HuH-7.5 (cell line): Measurements from ENCODE around the gene GPATCH3.
"Not testable (repeated sequence)": the region's sequence is repeated elsewhere in the genome, so short reads cannot be mapped to it uniquely, and the experiment has no call there.

ENCODE experiments used
- DNase-seq: peaks from one replicate; pipeline ENCODE4 v3.0.0; 2011; ENCODE audit warnings: low spot score

Gene GPATCH3

DNA sequence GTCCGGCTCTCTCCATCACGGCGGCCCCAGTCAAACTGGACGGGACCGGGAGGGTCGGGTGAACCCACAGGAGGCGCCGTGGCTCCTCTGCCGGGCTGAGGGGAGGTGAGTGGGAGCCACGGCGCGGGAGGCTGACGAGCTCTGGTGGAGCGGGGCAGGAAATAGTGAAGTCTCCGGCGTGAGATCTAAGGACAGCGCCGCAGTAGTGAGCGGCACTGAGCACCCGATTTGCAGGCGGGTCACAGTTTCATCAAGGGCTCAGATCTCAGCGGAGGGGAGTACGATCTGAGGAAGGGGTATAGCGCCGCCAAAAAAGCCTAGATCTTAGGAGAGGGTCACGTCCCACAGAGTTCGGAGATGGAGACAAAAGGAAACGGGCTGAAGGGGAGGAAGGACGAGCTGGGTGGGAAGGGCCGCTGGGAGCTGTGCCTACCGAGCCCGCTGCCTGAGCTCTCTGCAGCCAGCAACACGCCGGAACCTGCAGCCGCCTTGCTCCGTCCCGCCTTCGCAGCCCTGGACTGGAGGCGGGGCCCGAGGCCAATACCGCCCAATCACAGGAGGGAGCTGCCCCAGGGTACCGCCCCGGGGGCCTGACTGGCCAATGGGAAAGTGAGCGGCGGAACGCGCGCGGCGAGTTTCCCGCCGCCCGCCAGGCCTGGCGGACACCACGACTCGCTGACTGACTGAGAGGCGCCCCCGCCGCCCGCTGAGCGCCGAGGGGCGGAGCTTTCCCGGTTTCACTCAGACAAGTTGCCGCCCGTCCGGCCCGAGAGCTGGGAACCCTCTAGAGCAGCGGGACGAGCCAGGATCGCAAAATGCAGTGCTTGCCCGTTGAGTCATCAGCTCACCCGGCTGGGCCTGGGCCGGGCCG lies 35.4 kb downstream of the GPATCH3 start:
- peak; percentile 83 for DNase-seq

DNA sequence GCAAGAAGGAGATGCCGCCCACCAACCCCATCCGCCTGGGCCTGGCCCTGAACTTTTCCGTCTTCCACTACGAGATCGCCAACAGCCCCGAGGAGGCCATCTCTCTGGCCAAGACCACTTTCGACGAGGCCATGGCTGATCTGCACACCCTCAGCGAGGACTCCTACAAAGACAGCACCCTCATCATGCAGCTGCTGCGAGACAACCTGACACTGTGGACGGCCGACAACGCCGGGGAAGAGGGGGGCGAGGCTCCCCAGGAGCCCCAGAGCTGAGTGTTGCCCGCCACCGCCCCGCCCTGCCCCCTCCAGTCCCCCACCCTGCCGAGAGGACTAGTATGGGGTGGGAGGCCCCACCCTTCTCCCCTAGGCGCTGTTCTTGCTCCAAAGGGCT lies 36.6 kb downstream of the GPATCH3 start:
- DNase-seq = no peak

DNA sequence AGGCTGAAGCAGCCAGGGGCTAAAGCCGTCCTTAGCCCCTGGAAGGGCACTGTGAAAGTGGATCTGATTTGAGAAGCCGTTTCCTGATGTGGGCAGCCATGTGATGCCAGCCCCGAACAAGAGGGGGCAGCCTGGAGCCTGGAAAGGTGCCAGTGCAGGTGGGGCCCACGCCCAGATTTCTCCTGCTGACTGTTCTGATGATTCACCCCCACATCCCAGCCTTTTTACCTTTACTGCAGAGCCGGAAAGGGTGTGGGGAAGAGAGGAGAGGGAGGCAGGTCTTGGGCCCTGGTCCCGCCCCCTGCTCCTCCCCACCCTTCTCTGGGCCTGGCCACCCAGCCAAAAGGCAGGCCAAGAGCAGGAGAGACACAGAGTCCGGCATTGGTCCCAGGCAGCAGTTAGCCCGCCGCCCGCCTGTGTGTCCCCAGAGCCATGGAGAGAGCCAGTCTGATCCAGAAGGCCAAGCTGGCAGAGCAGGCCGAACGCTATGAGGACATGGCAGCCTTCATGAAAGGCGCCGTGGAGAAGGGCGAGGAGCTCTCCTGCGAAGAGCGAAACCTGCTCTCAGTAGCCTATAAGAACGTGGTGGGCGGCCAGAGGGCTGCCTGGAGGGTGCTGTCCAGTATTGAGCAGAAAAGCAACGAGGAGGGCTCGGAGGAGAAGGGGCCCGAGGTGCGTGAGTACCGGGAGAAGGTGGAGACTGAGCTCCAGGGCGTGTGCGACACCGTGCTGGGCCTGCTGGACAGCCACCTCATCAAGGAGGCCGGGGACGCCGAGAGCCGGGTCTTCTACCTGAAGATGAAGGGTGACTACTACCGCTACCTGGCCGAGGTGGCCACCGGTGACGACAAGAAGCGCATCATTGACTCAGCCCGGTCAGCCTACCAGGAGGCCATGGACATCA lies 37.2 kb downstream of the GPATCH3 start, which contains the start of gene SFN:
Gene SFN (plus strand): TSS at position 369 of the 904 bp plus-strand sequence. CDS start 64 bp downstream, at position 433.
- DNase-seq = peak; percentile 60

DNA sequence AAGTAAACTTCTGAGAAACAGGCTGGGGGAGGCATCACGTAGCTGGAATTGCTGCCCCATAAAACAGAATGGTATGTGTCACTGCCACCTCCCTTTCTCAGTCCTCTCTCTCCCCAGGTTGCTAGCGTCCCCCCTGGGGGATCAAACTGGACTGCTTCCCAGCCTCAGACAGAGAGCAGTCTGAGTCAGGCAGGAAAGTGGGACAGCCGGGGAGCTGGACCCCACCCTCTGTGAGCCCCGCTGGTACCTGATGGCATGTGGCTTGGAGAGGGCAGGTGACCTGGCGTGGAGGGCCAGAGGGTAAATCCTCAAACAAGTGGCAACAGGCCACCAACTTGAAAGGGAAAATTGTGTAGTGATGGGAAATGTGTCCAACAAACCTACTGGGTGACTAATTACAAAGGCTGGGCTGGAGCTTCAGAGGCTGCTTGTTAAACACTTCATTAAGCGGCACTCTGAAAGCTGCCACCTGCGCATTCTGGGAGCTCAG lies 38.3 kb downstream of the GPATCH3 start:
- no peak for DNase-seq

DNA sequence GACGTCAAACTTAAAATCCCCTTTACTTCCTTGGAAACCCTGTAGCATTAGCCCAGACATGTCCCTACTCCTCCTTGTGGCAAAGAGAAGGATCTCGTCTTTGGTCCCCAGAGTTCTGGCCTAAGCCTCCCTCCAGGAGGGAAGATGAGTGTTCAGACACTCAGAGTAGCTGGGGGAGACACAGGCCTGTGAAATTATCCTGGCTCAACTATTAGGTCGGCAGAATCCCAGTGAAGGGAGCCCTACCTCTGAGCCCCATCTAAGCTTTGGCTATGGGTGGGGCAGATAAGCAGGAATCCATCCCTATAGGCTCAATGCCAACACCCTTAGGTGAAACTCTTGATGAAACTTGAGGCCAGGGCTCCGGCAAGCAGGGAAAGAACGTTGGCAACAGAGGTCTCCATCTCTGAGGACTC lies 39.0 kb downstream of the GPATCH3 start:
- no peak for DNase-seq

DNA sequence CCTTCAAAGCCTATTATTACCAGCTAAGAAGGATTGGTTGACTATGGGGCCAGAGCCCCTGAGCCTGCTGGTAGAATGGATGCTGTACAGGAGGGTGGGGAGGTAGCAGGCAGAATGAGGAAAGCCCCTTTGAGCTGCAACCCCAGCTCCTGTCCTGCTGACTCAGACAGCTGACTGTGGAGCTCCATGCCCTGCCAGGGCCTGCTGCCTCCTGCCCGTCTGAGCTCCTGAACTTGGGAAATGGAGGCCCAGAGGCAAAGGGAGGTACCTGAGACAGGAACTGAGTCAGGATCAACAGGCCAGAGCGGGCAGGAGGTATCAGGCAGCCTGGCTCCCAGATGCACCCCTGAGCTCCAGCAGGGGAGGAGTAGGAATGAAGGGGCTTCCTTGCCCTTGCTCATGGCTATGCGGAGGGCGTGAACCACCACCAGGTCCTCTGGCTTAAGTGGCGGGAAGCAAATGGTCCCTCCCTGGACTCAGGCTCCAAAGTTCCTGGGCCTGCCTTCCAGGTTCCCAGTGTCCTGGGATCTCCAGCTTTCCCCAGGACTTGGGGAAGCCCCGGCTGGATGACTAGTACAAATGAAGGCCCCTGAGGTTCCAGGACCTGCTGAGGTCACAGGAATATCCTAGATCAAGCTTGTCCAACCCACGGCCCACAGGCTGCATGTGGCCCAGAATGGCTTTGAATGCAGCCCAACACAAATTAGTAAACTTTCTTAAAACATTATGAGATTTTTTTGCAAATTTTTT lies 41.2 kb downstream of the GPATCH3 start:
- no peak for DNase-seq

DNA sequence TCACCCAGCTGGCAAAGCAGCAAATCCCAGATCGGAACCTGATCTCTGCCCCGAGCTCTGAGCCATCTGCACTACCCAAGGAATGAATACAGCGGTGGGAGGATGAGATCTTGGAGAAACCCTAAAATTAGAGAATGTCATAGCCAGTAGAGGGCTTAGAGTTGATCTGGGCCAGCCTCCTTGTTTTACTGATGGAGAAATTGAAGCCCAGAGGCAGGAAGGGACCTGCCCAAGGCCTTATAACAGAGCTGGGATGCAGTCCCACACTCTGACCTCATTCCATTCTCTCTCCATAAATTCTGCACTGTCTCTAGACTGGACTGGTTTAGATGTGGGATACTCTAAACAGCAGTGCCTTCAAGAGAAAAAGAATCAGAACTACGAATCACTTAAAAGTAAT lies 42.1 kb downstream of the GPATCH3 start:
- DNase-seq = no peak

DNA sequence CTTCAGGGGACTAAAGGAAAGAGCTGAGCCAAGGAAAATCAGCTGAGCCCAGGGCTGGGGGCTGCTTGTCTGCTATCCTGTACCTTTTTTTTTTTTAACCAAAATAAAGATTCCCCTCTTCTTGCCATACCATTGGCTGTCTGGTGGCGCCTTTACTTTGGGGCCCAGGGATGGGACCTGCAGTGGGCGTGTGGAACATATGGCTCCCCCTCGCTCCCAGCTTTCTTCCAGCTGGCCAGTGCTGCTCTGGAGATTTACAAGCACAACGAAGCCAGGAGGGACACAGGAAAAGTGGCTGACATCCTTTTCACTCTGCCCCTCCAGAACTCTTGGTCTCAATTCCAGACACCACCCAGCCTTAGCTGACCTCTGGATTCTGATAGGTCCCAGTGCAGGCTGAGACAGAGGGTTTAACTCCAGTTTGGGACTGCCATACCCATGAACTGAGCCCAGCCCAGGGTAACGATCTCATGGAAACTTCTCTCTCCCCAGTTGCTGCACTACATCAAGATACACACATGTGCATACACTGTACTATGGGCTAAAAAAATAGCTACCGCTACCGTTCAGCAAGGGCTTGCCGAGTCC lies 42.7 kb downstream of the GPATCH3 start:
- no peak for DNase-seq

DNA sequence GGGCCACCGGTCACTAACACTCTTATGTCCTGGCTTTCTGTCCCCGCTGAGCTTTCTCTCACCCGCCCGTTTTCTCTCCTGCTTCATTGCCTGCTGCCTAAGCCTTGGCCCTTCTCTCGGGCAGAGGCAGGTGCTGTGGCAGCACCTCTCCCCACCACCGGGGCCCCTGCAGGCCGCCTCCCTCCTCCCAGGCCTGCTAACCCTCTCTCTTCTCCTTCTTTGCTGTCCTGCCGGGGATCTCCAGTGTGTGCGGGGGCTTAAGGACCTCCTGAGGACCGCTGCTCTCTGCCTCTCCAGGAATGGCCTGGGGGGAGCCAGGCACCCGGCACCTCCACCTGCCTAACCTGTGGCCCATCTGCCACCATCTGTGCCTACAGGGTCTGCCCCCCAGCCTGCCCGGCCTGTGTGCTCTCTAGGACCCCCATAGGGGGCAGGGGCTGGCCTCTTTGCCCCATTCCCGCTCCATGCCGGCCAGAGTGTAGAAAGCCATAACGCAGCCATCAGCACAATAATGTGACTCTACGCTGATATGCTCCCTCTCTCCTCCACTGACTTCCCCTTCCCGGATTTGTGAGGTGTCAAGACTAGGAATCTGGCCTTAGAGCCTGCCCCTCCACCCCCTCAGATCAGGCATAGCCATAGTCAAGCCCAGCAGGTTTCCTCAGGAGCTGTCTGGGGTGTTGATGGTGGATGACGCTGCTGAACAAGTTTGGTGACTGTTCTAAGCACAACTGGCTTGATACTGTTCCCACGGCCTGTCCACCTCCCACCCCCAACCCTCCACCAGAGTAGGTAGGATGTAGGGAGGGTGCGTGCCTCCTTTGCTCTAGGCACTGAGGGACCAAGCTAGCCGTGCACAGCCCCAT lies 43.4 kb downstream of the GPATCH3 start:
- DNase-seq = no peak

DNA sequence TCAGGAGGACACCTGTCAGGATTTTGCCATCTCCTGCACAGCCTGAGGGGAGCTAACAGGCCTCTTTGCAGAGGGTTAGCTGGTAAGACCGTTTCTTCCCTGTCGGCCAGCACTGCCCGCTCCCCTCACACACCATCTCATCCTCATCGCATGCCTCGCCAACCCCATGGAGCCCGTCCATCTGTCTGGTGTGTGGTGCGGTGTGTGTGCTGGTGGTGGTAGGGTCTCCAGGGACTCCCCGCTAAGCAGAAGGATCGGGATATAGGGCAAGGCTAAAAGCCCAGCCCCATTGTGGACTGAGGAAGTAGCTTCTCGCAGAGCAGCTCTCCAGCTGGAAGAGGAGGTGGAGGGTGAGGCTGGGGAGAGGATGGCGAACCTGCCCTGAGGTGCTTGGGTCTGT lies 44.1 kb downstream of the GPATCH3 start:
- no peak for DNase-seq

DNA sequence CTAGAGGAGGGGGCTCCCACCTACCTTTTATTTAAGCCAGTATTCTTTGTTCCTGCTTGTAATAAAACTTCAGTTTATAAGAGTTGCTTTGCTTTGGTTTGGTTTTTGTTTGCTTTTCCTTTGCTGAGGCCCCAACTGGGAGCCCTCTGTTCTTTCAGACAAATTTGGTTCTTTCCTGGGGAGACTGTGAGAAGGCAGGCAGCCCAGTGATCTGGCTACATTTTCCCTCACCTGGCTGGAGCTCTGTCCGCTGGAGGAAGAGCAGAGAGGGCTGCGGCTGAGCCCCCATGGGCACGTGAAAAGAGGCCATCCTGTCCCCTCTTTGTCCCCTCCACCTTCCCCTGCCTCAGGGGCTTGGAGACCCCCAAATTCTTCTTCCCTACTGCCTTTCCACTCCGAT lies 44.6 kb downstream of the GPATCH3 start:
- no peak for DNase-seq

DNA sequence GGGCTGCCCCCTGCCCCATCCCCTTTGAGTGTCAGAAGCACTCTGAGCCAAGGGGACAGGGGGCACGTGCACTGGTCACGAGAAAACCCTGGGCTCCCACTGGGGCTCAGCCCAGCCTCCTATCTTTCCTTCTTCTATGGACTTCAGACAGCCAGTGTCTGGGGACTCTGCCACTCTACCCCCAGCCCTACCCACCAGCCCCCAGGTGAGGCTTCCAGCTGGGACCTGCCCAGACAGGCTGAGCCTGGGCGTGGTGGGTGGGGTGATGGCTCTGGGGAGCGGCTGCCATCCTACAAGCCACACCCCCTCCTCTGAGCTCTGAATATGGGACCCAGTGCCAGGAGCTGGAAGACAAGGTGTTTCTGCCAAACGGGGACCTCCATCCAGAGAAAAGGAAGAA lies 45.4 kb downstream of the GPATCH3 start:
- DNase-seq = no peak

DNA sequence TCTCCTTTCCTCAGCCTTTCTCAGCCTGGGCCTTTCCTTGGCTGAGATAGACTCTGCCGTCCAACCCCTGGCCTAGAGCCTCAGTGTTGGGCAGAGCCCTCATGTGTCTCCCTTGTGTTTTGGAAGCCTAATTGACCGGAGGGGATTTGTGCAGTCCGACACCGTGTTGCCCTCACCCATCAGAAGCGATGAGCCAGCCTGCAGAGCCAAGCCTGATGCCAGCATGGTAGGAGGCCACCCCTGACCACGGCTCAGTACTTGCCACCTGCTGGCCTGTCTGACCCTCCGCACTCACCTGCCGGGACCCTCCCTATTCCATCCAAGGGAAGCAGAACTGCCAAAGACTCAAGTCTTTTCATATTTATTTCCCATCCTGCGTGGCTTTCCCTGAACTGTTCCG lies 46.7 kb downstream of the GPATCH3 start:
- DNase-seq = no peak

DNA sequence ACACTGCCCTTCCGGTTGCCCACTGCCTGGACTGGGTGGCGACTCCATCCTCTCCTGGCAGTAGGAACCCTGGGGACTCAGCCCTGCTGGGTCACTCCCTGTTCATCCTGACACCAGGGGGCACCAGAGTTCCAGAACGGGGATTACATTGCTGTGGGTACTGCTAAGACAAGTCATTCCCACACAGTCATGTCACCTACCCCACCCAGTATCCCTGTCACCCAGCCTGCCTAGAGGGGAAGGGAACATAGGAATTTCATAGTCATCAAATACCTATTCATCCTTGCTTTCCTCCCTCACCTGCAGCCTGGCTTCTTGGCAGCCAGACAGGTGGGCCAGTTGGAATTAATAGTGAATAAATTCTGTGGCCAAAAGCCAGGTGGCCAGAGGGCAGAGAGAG lies 47.1 kb downstream of the GPATCH3 start:
- peak; percentile 90 for DNase-seq

DNA sequence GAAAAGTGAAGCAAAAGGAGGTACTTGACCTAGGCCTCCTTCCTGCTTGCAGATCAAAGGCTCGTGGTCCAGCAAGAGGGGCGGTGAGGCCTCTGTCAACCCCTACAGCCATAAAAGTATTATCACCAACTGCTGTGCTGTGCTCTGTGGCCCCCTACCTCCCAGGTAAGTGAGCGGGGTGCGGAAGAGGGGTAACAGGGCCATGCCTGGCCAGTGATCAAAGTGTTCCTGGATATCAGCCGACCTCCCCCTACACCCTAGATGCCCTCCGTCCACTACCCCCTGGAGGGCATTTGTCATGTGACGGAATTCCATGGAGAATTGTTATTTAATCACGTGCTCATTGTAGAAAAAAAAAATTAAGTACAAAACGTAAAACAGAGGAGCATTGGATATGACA lies 47.6 kb downstream of the GPATCH3 start:
- no peak for DNase-seq

DNA sequence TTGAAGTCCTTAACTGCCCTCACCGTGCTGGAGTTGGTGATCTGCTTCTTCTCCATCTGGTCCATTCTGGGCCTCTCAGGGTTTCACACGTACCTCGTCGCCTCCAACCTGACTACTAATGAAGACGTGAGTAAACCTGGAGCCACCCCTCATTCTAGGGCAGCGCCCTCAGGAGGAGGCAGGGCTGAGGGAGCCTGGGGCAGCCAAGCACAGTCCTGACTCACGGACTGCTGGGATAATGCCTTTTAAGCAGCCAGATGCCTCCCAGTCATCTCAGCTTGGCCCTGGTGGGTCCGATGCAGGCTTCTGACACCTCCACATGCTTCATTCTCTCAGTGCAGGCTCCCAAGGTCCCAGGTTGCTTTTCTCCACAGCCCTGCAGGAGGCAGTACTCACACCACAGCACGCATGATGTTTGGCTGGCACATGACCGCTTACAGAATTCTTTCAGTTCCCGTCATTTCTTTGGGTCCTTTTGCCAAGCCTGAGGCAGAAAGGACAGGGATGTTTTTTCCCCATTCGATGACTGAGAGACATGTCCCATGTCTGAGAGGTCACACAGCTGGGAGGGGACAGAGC lies 49.1 kb downstream of the GPATCH3 start:
- no peak for DNase-seq

DNA sequence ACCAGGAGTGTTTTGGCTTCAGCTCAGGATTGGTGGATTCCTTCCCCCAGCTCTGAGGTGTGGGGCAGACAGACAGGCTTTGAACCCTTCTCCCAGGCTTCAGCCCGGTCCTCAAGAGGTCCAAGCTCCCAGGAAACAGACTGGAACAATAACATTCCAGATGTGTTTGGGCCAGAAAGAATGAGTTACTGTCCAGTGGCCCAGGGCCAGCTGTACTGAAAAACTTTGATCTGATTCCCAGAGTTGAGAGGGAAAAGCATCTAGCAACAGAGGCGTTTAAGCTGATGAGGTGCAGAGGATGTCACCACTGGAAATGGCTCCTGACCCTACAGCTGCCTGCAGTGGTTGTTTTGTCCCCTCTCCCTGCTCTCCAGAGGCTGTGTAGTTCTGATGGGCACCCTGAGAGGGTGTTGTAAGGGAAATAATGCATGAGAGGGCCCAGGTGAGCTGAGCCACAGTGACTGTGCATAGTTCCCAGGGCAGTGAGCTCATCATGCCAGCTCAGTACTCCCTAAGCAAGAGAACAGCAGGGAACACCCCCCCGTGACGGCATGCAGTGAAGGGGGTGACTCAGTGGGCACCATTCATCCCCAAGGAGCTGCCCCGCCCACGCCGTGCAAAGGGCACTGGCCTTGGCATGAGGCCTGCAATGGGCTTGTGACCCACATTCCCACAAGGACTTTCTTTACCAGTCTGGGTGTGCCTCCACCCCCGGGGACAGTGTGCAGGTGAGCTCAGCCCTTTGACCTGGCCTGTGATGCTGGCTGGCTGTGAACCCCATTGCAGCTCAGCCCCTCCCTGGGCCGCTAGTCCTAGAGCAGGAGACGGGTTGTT lies 51.1 kb downstream of the GPATCH3 start:
- DNase-seq = no peak

DNA sequence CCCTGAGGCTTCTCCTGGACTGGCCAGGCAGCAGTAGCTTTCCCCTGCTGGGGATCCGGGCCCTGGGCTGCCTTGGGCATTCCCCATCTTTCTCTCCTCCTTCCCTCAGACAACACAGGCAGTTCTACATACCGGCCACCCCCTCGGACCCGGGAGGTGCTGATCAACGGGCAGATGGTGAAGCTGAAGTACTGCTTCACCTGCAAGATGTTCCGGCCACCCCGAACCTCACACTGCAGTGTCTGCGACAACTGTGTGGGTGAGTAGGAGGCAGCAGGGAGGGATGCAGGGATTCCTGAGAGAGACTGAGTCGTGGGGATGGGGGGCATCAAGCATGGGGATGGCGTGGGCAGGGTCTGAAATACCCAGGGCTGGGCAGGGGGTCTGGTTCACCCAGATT lies 51.8 kb downstream of the GPATCH3 start:
- DNase-seq = no peak

DNA sequence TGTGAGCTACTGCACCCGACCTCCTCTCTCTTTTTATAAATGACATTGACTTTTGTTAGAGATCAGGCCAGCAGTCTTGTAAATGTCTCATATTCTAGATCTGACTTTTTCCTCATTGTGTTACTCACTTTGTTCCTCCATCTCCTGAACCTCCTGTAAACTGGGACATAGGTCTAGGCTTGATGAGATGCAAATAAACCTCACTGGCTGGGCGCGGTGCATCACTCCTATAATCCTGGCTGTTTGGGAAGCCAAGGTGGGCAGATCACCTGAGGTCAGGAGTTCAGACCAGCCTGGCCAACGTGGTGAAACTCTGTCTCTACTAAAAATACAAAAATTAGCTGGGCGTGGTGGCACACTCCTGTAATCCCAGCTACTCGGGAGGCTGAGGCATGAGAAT lies 52.4 kb downstream of the GPATCH3 start:
- not testable (repeated sequence) for DNase-seq
